ENCODE data around the gene TRPV2. TPM values are rescaled to one million over a fixed set of nuclear protein-coding genes. Genes with fewer than 3 reads are reported as not detected.
"Not testable (repeated sequence)": the region's sequence is repeated elsewhere in the genome, so short reads cannot be mapped to it uniquely, and the experiment has no call there.

Gene TRPV2
- total RNA-seq, 1 donor from 2014 or later: 6.7 TPM

DNA sequence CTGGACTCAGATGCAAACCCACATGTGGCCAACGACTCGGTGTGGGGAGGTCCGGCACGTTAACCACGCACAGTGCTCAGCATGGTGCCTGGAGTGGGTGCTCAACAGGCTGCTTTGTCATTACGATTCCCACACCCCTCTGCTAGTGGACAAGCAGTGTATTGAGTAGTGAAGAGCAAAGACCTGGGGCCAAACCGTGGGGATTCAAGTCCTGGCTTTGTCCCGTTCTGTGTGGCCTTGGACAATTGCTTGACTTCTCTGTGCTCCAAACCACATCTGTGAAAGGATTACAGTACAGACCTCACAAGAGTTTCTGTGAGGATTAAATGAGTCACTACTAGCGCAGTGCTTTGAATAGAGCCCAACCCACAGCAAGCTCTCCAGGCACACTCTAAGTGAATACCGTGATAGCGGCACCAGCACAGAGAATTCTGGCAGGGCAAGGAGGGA, 33.8 kb downstream of the TRPV2 start:
- no peak for DNase-seq
- Histone ChIP-seq H3K4me3 (no peak overlapping the region), H3K27me3 (ENCODE audit: low read depth) (no peaks in the 10 kb centered on the region), H3K9me3 (replicated peaks) (no peaks in the 10 kb centered on the region), H3K27ac (replicated peaks) (no peak overlapping the region), H3K36me3 (peaks cover 25% of the 10 kb centered on the region), H3K4me1 (peaks cover 15% of the 10 kb centered on the region)
- intact Hi-C loops (cut with micrococcal nuclease): loop anchor here (10.0 kb wide), 1 partner anchor 64 kb away; the partner anchor contains the start of gene UBB
- no peak for TF ChIP-seq CTCF (IDR thresholded peaks at IDR 0.05; ENCODE audit: borderline replicate concordance)

DNA sequence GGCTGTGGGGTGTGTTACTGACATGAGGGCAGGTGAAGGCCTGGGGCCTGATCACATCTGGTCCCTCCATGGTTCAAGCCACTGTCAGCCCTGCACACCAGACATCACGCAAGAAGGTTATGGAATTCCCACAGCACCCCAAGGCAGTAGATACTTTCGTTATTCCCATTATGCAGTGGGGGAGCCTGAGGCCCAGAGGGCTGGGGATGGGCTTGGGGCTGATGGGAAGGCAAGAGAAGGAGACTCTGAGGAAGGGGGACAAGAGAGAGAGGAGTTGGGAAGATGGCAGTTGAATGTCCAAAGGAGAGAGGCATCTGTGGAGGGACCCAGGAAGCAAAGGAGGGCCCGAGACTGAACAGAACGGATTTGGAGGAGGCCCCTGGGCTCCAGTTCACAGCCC, 34.7 kb downstream of the TRPV2 start:
- peaks cover 7% of the 10 kb centered on the region for H3K4me1 ChIP-seq
- peaks cover 20% of the 10 kb centered on the region for H3K36me3 ChIP-seq
- no peak for TF ChIP-seq CTCF (IDR thresholded peaks at IDR 0.05; ENCODE audit: borderline replicate concordance)
- no peaks in the 10 kb centered on the region for H3K9me3 ChIP-seq (replicated peaks)
- H3K27me3 ChIP-seq (ENCODE audit: low read depth): no peaks in the 10 kb centered on the region
- no peak overlapping the region for H3K27ac ChIP-seq (replicated peaks)
- no peak overlapping the region for H3K4me3 ChIP-seq
- DNase-seq: no peak
- intact Hi-C loops (cut with micrococcal nuclease): loop anchor here (5.0 kb wide), 1 partner anchor 72 kb away; no protein-coding TSS in a partner anchor

- not testable (repeated sequence) for H3K9me3 ChIP-seq (replicated peaks); DNase-seq; H3K27ac ChIP-seq (replicated peaks); H3K27me3 ChIP-seq (ENCODE audit: low read depth); H3K4me3 ChIP-seq; H3K4me1 ChIP-seq
- intact Hi-C loops (cut with micrococcal nuclease): loop anchor here (5.0 kb wide), 1 partner anchor 70 kb away; no protein-coding TSS in a partner anchor
- H3K36me3 ChIP-seq: peaks cover 14% of the 10 kb centered on the region
Measured at GRCh38 chr17:16452268-16452667, 36.9 kb downstream of the TRPV2 start.

- Histone ChIP-seq H3K27me3 (ENCODE audit: low read depth) (no peaks in the 10 kb centered on the region), H3K9me3 (replicated peaks) (no peaks in the 10 kb centered on the region), H3K27ac (replicated peaks) (no peak overlapping the region), H3K36me3 (peaks cover 7% of the 10 kb centered on the region), H3K4me3 (no peak overlapping the region), H3K4me1 (no peaks in the 10 kb centered on the region)
- DNase-seq: no peak
- intact Hi-C loops (cut with micrococcal nuclease): loop anchor here (5.0 kb wide), 1 partner anchor 69 kb away; no protein-coding TSS in a partner anchor
- TF ChIP-seq CTCF (IDR thresholded peaks at IDR 0.05; ENCODE audit: borderline replicate concordance): no peak
Measured at GRCh38 chr17:16453493-16453851, 38.1 kb downstream of the TRPV2 start.

DNA sequence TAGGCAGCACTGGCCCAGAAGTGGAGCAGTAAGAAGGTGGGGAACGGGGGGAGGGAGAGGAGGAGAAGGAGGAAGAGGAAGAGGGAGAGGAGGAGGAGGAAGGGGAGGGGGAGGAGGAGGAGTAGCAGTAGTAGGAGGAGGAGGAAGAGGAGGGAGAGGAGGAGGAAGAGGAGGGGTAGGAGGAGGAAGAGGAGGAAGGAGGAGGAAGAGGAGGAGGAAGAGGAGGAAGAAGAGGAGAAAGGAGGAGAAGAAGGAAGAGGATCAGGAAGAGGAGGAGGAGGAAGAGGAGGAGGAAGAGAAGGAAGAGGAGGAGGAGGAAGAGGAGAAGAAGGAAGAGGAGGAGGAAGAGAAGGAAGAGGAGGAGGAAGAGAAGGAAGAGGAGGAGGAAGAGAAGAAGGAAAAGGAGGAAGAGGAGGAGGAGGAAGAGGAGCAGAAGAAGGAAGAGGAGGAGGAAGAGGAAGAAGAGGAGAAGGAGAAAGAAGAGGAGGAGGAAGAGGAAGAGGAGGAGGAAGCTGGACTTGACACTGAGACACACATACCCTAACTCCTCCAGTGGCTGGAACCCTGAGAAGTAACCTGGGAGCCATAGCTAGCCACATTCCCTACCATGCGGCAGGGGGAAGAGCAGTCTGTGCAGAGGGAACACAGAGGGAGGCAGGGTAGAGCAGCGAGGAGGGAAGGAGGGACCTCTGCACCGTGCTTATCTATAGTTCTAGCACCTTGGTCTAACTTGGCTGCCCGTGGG, 40.8 kb downstream of the TRPV2 start:
- no peak for TF ChIP-seq CTCF (IDR thresholded peaks at IDR 0.05; ENCODE audit: borderline replicate concordance)
- no peak for DNase-seq
- Histone ChIP-seq H3K4me1 (peaks cover 17% of the 10 kb centered on the region), H3K4me3 (no peak overlapping the region), H3K9me3 (replicated peaks) (no peaks in the 10 kb centered on the region), H3K36me3 (no peaks in the 10 kb centered on the region), H3K27me3 (ENCODE audit: low read depth) (no peaks in the 10 kb centered on the region), H3K27ac (replicated peaks) (no peak overlapping the region)
- intact Hi-C loops (cut with micrococcal nuclease): no loop called here

DNA sequence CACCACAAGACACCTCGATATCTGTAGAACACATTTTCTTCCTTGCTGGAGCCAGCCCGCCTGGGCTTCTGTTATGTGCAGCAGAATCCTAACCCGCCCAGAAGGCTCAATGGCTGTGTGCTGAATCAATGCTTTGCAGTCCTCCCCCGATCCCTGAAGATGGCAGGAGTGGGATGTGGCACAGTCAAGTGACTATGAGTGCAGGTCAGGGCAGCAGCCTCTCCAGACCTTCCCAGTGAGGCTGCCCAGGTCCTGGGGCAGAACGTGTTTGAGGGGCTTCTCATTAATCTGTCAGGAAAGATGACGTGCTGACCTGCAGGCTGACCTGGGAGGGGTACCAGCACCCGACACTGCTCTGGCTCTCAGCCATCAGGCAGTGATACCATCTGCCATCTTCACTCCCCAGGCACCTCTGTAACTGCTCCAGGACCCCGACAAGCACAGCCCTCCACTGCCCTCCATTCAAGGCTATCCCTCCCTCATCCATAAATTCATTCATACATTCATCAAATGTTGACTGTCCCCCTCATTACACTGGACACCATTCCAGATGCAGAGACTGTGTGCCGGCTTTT, 41.5 kb downstream of the TRPV2 start:
- DNase-seq: no peak

More for the DNA sequence above, 41.5 kb downstream of the TRPV2 start:
- intact Hi-C loops (cut with micrococcal nuclease): no loop called here
- H3K36me3 ChIP-seq: no peaks in the 10 kb centered on the region
- no peak overlapping the region for H3K27ac ChIP-seq (replicated peaks)
- H3K27me3 ChIP-seq (ENCODE audit: low read depth): no peaks in the 10 kb centered on the region
- no peak overlapping the region for H3K4me3 ChIP-seq
- TF ChIP-seq CTCF (IDR thresholded peaks at IDR 0.05; ENCODE audit: borderline replicate concordance): no peak
- peaks cover 17% of the 10 kb centered on the region for H3K4me1 ChIP-seq
- H3K9me3 ChIP-seq (replicated peaks): no peaks in the 10 kb centered on the region

Measured in left ventricle myocardium inferior (tissue), 1 donor.